Right lobe of liver (tissue), 4 donors: ENCODE measurements around the gene STK4.

Source experiments
- CTCF ChIP-seq, 4 donors: fragments of 200-600 bp in 3 of 4; fragments of 450-650 bp in 1 of 4; IDR thresholded peaks; one replicate each; pipeline versions ENCODE4 v1.5.1 to v1.8.0; 2016 to 2022; ENCODE audit warnings: antibody characterized with exemption in 4 of 4, mild to moderate bottlenecking in 2 of 4
- POLR2A ChIP-seq: fragments of 450-650 bp; IDR thresholded peaks from one replicate; pipeline ENCODE4 v1.6.1; 2017; ENCODE audit warnings: antibody characterized with exemption, mild to moderate bottlenecking
- donor health status: DM: no; HTN: no; CAD: no.
- donor health status: DM: no; HTN: no; CAD: no.
- donor health status: DM: no; HTN: yes; CAD: no.

DNA sequence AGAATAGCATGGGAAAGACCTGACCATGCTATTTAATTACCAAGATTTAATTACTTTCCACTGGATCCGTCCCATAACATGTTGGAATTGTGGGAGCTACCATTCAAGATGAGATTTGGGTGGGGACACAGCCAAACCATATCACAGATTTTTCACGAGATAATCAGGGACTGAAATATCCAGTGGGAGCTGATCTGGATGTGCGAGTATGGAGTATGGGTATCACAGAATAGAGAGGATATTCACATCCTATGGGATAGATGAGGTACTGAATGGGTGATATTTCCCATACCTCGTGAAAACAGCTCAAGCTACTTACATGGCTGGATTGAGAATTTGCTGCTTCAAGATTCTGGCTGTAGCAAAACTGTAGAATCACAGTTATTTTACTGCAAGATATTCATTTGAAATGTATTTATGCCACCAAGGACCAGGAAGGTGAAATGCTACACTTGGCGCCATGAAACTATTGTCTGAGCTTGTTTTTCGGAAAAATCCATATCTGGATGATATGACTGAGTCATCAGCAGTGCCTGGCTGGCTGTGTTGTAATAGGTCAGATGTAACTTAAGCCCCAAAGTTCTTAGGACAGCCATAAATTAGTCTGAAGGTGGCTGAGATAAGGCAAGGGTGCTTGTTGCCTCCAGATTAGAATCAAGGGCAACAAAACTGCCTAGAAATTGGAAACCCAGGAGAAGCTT is 104.8 kb downstream of the STK4 start:
- TF ChIP-seq POLR2A (no peak), CTCF (IDR thresholded peaks at IDR 0.05) (no peak)
